Measurements from ENCODE around the gene REEP5. TPM values are rescaled to one million over a fixed set of nuclear protein-coding genes. Genes with fewer than 3 reads are reported as not detected.

Gene REEP5
- total and polyA plus RNA-seq, 8 donors, result 33.0 to 84.7 (median 70.7) TPM

DNA sequence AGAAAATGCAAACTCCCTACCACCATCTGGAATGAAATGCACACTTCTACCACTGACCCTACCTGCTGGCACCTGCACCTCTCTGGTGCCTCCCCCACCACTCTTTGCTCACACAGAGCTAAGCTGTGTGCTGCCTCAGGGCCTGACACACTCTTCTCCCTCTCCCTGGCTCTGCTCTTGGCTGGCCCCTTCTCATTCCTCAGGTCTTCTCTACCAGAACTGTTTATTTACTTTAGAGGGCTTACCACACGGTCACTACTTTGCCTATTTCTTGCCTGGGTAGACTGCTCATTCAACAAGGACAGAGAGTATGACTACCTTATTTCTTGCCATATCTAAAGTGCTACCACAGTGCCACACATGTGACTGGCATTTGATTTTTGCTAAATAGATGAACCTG, 3.3 kb downstream of the REEP5 start:
- TF ChIP-seq, protein P1, sequence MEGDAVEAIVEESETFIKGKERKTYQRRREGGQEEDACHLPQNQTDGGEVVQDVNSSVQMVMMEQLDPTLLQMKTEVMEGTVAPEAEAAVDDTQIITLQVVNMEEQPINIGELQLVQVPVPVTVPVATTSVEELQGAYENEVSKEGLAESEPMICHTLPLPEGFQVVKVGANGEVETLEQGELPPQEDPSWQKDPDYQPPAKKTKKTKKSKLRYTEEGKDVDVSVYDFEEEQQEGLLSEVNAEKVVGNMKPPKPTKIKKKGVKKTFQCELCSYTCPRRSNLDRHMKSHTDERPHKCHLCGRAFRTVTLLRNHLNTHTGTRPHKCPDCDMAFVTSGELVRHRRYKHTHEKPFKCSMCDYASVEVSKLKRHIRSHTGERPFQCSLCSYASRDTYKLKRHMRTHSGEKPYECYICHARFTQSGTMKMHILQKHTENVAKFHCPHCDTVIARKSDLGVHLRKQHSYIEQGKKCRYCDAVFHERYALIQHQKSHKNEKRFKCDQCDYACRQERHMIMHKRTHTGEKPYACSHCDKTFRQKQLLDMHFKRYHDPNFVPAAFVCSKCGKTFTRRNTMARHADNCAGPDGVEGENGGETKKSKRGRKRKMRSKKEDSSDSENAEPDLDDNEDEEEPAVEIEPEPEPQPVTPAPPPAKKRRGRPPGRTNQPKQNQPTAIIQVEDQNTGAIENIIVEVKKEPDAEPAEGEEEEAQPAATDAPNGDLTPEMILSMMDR (IDR thresholded peaks at IDR 0.05), result no peak
- Histone ChIP-seq H3K4me1 (peaks cover 27 to 45% (median 34%) of the 10 kb centered on the region in 3 donors), H3K27me3 (no peaks in the 10 kb centered on the region), H3K4me3 (no peak overlapping the region), H3K27ac (no peak overlapping the region), H3K9me3 (no peaks in the 10 kb centered on the region), H3K36me3 (peaks cover 0 to 4% (median 0%) of the 10 kb centered on the region in 3 donors)
- no peak for ATAC-seq
- intact Hi-C loops (cut with DNase I), result no loop called here
- DNase-seq, result no peak
- no peak for FAIRE-seq
- WGBS, 2 donors, result 26 to 30% methylated on average over 1 of the region's 1 CpG

GRCh38 chr5:112918136-112918535, 3.9 kb downstream of the REEP5 start:
- no peak for DNase-seq
- WGBS, 2 donors, result 59 to 71% methylated on average over 3 of the region's 3 CpGs
- H3K4me3 ChIP-seq, result no peak overlapping the region
- H3K27me3 ChIP-seq, result no peaks in the 10 kb centered on the region
- TF ChIP-seq, protein P1 (IDR thresholded peaks at IDR 0.05), result no peak
- intact Hi-C loops (cut with DNase I), result no loop called here
- H3K36me3 ChIP-seq, result peaks cover 0 to 4% (median 0%) of the 10 kb centered on the region in 3 donors
- FAIRE-seq, result no peak
- H3K27ac ChIP-seq, result no peak overlapping the region
- peaks cover 27 to 45% (median 34%) of the 10 kb centered on the region in 3 donors for H3K4me1 ChIP-seq
- no peaks in the 10 kb centered on the region for H3K9me3 ChIP-seq
- no peak for ATAC-seq

GRCh38 chr5:112917453-112917995, 4.5 kb downstream of the REEP5 start:
- Histone ChIP-seq H3K4me3 (peak overlapping the region in 1 of 4 donors; percentile 2), H3K9me3 (no peaks in the 10 kb centered on the region), H3K4me1 (peaks cover 27 to 45% (median 34%) of the 10 kb centered on the region in 3 donors), H3K27ac (no peak overlapping the region), H3K27me3 (no peaks in the 10 kb centered on the region), H3K36me3 (peaks cover 0 to 4% (median 0%) of the 10 kb centered on the region in 3 donors)
- ATAC-seq (no peak), FAIRE-seq (no peak), DNase-seq (no peak)
- TF ChIP-seq, protein P1 (IDR thresholded peaks at IDR 0.05), result no peak
- intact Hi-C loops (cut with DNase I), result no loop called here
- 88 to 94% methylated on average over 2 of the region's 2 CpGs for WGBS, 2 donors

- Histone ChIP-seq H3K36me3 (peaks cover 0 to 4% (median 0%) of the 10 kb centered on the region in 3 donors), H3K4me3 (no peak overlapping the region), H3K27ac (no peak overlapping the region), H3K27me3 (no peaks in the 10 kb centered on the region), H3K9me3 (no peaks in the 10 kb centered on the region), H3K4me1 (peaks cover 27 to 48% (median 46%) of the 10 kb centered on the region in 3 donors)
- ATAC-seq, result no peak
- no peak for FAIRE-seq
- intact Hi-C loops (cut with DNase I), result no loop called here
- DNase-seq, result no peak
- TF ChIP-seq, protein P1 (IDR thresholded peaks at IDR 0.05), result no peak
- WGBS, 2 donors, result 33 to 38% methylated on average over 1 of the region's 1 CpG
These were observed 6.2 kb downstream of the REEP5 start for GRCh38 chr5:112915831-112916230.

DNA sequence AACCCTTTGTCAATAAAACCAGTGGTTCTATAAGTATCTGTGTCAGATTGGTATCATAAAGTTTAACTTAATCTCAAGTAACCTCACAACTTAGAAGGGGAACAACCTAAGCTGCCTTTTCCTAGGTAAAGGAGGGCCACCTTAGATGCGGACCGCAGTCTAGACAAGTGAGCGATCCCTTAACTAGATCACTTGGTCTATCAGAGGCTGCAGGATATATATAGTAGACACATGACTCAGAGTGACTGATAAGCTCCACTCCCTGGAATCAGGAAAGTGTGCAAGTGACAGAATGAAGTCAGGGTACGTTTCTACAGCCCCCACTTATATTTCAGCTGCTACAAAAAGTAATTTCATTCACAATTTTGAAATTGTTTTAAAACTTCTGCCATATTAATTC, 7.4 kb downstream of the REEP5 start:
- intact Hi-C loops (cut with DNase I), result no loop called here
- DNase-seq (no peak), FAIRE-seq (no peak), ATAC-seq (peak in 2 of 4 donors; percentile 31 to 35)
- TF ChIP-seq, protein P1 (IDR thresholded peaks at IDR 0.05), result no peak
- peaks cover 0 to 9% (median 0%) of the 10 kb centered on the region in 3 donors for H3K36me3 ChIP-seq
- H3K27ac ChIP-seq, result no peak overlapping the region
- peaks cover 27 to 39% (median 37%) of the 10 kb centered on the region in 3 donors for H3K4me1 ChIP-seq
- WGBS, 2 donors, result 61 to 66% methylated on average over 4 of the region's 4 CpGs
- no peaks in the 10 kb centered on the region for H3K27me3 ChIP-seq
- no peaks in the 10 kb centered on the region for H3K9me3 ChIP-seq
- H3K4me3 ChIP-seq, result no peak overlapping the region
